AG04450 (cell line): ENCODE data around the gene SLCO2B1. TPM values are rescaled to one million over a fixed set of nuclear protein-coding genes. Genes with fewer than 3 reads are reported as not detected.

ENCODE experiments used
- CTCF ChIA-PET: fragments of 300-600, 350-600 bp; formaldehyde crosslinking; extraction: SDS; loops from one replicate; lab custom pipeline; 2022; ENCODE audit warnings: antibody characterized with exemption, inconsistent platforms; lab: Charles Lee
- POLR2A ChIA-PET: fragments of 350-600 bp; formaldehyde crosslinking; extraction: SDS; loops from one replicate; lab custom pipeline; 2021; ENCODE audit warnings: antibody characterized with exemption, inconsistent platforms; lab: Yijun Ruan, JAX
- DNase-seq: peaks from one replicate; pipeline ENCODE4 v3.0.0-alpha.2; 2011; ENCODE audit warnings: low read depth, low spot score
- H3K27ac ChIP-seq: one replicate; pipeline ENCODE4 v1.5.1; 2012; ENCODE audit warnings: low read depth, low read length, control low read depth
- H3K27me3 ChIP-seq: one replicate; pipeline ENCODE4 v1.6.0; 2012; ENCODE audit warnings: low read length; ENCODE audit not compliant: control insufficient read depth, insufficient read depth
- H3K4me3 ChIP-seq: 2 replicates; pipeline ENCODE4 v1.5.1; 2011; ENCODE audit warnings: mild to moderate bottlenecking, low read depth, low read length, control low read depth
- H3K9me3 ChIP-seq: 2 replicates; pipeline ENCODE4 v1.5.1; 2012; ENCODE audit warnings: low read length; ENCODE audit not compliant: control insufficient read depth, insufficient read depth
- CTCF ChIP-seq: IDR thresholded peaks from 2 replicates; pipeline ENCODE4 v1.5.1; 2011; ENCODE audit warnings: low read depth, low read length, control low read depth, inconsistent platforms
- polyA plus RNA-seq: library from polyadenylated mRNA; depleted of rRNA; stranded (reverse); fragments of >200 nt; gene quantifications from 2 replicates; pipeline ENCODE4 v1.2.3, GENCODE V29; 2011

Gene SLCO2B1
- polyA plus RNA-seq, 1 experiment = not detected

GRCh38 chr11:75155570-75156422 is 4.9 kb downstream of the SLCO2B1 start:
- CTCF ChIA-PET = interaction anchor here (0.5 to 6.4 kb wide), 3 partner anchors 12 to 87 kb away, joined by 3 to 32 read pairs (median 3); no protein-coding TSS in a partner anchor
- no peak overlapping the region for H3K27ac ChIP-seq
- POLR2A ChIA-PET = no interaction called here
- no peak for TF ChIP-seq CTCF
- no peak overlapping the region for H3K4me3 ChIP-seq
- no peak for DNase-seq
- peaks cover 40% of the 10 kb centered on the region for H3K27me3 ChIP-seq
- peaks cover 7% of the 10 kb centered on the region; the same call in 1 of the 2 replicates for H3K9me3 ChIP-seq

GRCh38 chr11:75158241-75158640 is 7.3 kb downstream of the SLCO2B1 start:
- Histone ChIP-seq H3K27ac (no peak overlapping the region), H3K4me3 (no peak overlapping the region), H3K9me3 (peaks cover 7% of the 10 kb centered on the region; the same call in 1 of the 2 replicates), H3K27me3 (peaks cover 42% of the 10 kb centered on the region)
- DNase-seq = no peak
- POLR2A ChIA-PET = no interaction called here
- TF ChIP-seq CTCF = no peak
- CTCF ChIA-PET = interaction anchor here (6.4 kb wide), 1 partner anchor 18 kb away, joined by 32 read pairs; no protein-coding TSS in a partner anchor

- DNase-seq = no peak
- Histone ChIP-seq H3K4me3 (no peak overlapping the region), H3K9me3 (peaks cover 7% of the 10 kb centered on the region; the same call in 1 of the 2 replicates), H3K27me3 (peaks cover 45% of the 10 kb centered on the region), H3K27ac (no peak overlapping the region)
- ChIA-PET POLR2A (interaction anchor here (0.6 kb wide), 1 partner anchor 18 kb away, joined by 3 read pairs; no protein-coding TSS in a partner anchor), CTCF (interaction anchor here (6.4 kb wide), 1 partner anchor 18 kb away, joined by 32 read pairs; no protein-coding TSS in a partner anchor)
- no peak for TF ChIP-seq CTCF
Observed at GRCh38 chr11:75158696-75159150, 7.8 kb downstream of the SLCO2B1 start.

- ChIA-PET CTCF (interaction anchor here (1.6 to 6.4 kb wide), 2 partner anchors 19 to 46 kb away, joined by 4 to 32 read pairs; no protein-coding TSS in a partner anchor), POLR2A (interaction anchor here (0.6 kb wide), 1 partner anchor 19 kb away, joined by 3 read pairs; no protein-coding TSS in a partner anchor)
- H3K27me3 ChIP-seq = peaks cover 52% of the 10 kb centered on the region
- DNase-seq = no peak
- H3K9me3 ChIP-seq = peaks cover 7% of the 10 kb centered on the region; the same call in 1 of the 2 replicates
- H3K4me3 ChIP-seq = no peak overlapping the region
- no peak overlapping the region for H3K27ac ChIP-seq
- no peak for TF ChIP-seq CTCF
Observed at GRCh38 chr11:75159151-75159953, 8.4 kb downstream of the SLCO2B1 start.
